ENCODE data around the gene SLC29A4. TPM values are rescaled to one million over a fixed set of nuclear protein-coding genes. Genes with fewer than 3 reads are reported as not detected.
"Not testable (repeated sequence)": the region's sequence is repeated elsewhere in the genome, so short reads cannot be mapped to it uniquely, and the experiment has no call there.

Gene SLC29A4
- 27.4 and 44.7 TPM in 2 replicates for total RNA-seq (2014; rRNA removed; shearing (Covaris generic))

- DNase-seq (ENCODE audit: low spot score), result peak; percentile 76
These were observed at the start of gene SLC29A4 for GRCh38 chr7:5282543-5283316. TSS of gene SLC29A4 (plus strand) at chr7:5282943. CDS start at chr7:5287817, 4,874 bp downstream.

DNA sequence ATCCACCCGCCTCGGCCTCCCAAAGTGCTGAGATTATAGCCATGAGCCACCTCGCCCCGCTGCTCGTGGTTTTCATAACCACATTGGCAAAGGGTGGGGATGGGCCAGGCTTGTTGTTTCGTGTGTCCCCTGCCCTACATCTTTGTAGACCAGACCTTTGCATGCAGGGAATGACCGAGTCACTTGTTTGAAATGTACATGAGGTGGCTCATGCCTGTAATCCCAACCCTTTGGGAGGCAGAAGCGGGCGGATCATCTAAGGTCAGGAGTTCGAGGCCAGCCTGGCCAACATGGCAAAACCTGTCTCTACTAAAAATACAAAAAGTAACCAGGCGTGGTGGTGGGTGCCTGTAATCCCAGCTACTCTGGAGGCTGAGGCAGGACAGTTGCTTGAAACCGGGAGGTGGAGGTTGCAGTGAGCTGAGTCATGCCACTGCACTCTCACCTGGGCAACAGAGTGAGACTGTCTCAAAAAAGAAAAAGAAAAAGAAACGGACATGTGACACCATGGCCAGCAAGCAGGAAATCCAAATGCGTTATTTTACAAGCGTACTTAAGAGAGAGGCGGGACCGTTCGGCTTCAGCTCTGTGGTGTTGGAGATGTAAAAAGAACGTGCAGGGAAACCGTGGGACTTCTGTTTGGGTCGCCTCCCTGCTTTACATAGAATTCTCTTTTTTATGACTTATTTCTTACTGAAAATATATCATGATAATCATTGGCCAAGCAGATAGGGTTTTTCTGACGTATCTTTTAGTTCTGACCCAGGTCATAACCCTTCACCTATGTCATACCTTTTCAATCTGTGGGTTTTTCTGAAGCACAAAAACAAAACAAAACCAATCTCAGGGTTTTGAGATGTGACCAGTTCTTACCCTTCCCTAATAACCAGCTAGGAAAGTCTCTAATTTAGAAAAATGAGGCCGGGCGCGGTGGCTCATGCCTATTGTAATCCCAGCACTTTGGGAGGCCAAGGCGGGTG, 47.6 kb upstream of the SLC29A4 start:
- peak; percentile 72 for DNase-seq (ENCODE audit: low spot score)

DNA sequence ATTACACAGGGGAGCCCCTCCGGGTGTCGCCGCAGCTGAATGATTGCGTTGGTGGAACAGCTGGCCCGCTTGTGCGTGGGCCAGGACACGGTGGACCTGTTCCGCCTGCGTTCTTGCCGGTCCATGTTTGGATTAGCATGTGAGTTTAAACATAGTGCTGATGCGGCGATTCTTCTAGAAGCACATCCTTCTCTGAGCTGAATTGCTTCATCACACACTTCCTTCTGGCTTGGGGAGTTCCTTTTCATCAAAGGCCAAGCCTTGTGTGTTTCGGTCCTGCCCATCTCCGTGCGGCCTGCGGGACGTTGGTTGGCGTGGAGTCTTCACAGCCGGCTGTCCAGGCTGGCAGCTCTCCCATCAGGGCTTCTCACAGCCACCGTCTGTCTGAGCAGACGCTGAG, 45.5 kb upstream of the SLC29A4 start:
- no peak for DNase-seq (ENCODE audit: low spot score)

GRCh38 chr7:5238500-5238899, 44.2 kb upstream of the SLC29A4 start:
- no peak for DNase-seq (ENCODE audit: low spot score)

DNA sequence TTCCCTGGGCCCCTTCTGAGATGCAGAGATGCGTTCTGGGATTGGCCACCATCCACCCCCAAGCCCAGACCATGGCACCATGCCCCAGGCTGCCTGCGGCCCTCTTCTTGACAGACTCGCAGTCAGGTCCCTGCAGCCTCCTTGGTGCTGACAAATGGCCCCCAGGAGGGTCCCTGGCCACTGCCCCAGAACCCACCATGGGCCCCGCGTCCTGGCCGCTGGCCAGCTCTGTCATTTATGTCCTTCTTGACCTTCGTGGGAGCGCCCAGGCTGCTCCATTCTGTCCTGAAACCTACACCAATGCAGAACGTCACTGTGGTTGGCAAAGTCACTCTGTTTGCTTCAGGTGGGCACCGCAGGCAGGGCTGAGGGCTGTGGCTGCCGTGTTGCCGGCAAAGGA, 39.5 kb upstream of the SLC29A4 start:
- DNase-seq (ENCODE audit: low spot score), result no peak

- DNase-seq (ENCODE audit: low spot score), result no peak
These were observed 34.4 kb upstream of the SLC29A4 start for GRCh38 chr7:5248201-5248885.

- not testable (repeated sequence) for DNase-seq (ENCODE audit: low spot score)
These were observed 32.0 kb upstream of the SLC29A4 start for GRCh38 chr7:5250787-5251186.

- DNase-seq (ENCODE audit: low spot score), result not testable (repeated sequence)
These were observed 29.2 kb upstream of the SLC29A4 start for GRCh38 chr7:5253529-5253928.

GRCh38 chr7:5254371-5254770, 28.4 kb upstream of the SLC29A4 start:
- not testable (repeated sequence) for DNase-seq (ENCODE audit: low spot score)

DNA sequence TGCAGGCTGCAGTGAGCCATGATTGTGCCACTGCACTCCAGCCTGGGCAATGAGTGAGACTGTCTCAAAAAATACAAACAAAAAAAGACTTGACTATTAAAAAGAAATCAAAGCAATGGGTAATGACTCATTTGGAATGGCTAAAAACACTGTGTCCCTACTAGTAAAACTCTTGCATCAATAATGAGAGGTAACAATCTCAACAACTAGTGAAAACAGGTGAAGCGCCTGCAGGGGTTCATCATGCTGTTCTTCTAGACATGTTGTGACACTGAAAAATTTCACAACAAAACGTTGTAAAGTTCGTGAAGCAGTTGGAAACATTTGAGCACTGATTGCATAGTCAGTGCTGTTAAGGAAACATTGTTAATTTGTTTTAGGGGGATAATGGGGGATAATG, 26.9 kb upstream of the SLC29A4 start:
- no peak for DNase-seq (ENCODE audit: low spot score)

GRCh38 chr7:5260530-5261068, 22.1 kb upstream of the SLC29A4 start:
- DNase-seq (ENCODE audit: low spot score), result not testable (repeated sequence)

DNA sequence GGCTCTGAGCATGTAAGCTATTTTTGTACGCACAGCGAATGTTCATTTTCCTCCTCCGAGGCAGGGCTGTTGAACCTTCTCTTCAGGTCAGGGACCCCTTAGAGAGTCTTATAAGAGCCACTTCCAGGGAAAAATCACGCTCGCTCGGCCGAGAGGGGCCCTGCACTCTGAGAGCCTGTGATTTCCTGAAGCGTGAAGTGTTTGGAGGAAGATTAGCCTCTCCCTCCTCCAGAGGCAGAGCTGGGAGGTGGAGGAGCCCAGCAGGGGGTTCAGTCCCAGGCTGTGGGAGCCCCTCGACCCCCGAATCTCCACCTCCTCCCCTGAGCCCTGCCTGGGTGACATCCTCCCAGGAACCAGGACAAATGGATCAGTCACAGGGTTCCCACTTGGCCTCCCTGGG, 19.7 kb upstream of the SLC29A4 start:
- DNase-seq (ENCODE audit: low spot score), result not testable (repeated sequence)

GRCh38 chr7:5265320-5266190, 17.2 kb upstream of the SLC29A4 start:
- no peak for DNase-seq (ENCODE audit: low spot score)

DNA sequence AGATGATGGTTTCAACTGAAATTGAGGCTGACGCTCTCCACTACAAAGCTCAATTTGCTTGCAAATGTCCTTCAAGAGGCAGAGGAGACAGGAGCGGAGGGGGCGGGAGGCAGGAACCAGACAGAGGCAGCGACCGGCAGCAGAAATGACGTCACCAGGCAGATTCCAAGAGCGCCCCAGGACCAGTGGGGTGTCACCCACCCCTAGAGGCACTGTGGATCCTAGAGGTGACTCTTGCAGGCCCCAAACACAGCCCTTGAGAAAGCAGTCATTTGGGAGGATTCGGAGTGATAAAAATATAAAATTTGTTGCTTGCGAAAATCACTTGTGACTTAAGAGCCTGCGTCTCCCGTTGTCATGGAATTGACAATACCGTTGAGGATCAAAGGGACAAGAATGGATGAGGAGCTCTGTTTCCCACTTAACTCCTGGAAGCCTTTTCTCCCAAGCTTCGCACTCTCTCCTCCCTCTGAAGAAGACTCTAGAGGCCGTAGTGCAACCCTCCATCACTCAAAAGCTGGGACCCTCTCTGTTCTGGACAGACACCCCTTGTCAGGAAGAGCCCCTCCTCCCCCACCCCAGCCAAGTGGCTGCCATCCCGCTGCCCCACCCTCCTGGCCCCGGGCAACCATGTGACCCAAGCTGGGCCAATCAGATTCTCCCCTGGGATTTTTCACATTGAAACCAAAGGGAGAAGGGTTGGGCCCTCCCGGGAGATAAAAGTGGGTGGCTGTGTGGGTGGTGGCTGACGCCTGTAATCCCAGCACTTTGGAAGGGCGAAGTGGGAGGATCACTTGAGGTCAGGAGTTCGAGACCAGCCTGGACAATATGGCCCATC, 16.3 kb upstream of the SLC29A4 start:
- no peak for DNase-seq (ENCODE audit: low spot score)

GRCh38 chr7:5267829-5268228, 14.9 kb upstream of the SLC29A4 start:
- DNase-seq (ENCODE audit: low spot score), result not testable (repeated sequence)

DNA sequence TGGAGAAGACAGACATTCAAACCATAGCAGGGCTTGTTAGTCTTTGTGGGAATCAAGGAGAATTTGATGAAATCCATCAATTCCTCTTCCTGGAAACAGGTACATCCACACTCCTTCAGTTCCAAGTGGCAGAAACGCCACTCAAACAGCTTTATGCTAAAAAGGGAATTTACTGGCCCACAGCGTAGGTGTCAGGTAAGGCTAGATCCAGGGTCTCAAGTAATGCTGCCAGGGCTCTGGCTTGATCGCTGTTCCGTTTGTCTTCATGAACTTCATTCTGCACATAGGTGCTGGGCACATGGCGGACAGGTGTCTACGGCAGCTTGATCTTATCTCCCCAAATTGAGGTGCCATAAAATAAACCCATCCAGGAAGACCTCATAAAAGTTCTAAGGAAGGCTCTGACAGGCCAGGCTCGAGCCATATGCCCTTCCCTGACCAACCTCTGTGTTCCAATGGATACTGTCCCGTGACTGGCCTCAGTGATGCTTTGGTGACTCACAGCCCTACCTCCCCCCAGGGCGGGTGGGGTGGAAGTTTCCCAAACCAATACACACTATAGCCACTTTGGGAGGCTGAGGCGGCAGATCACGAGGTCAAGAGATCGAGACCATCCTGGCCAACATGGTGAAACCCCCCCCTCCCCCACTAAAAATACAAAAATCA, 12.6 kb upstream of the SLC29A4 start:
- not testable (repeated sequence) for DNase-seq (ENCODE audit: low spot score)

DNA sequence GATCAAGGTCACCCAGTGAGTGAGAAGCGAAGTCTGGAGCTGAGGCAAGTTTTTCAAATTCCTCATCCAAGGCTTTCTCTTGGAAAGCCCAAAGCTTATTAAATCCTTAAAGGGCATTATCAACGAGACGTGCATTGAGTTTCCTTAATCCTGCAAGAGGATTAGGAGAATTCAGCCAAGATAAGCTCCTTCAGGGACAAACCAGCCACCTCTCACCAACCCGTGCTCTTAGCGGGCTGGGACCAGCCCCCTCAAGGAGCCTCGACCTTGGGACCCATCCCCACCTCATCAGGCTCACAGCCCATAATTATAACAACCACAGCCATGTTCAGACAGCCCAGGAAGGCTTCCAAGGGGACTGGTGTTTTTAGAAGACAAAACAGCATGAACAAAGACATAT, 12.0 kb upstream of the SLC29A4 start:
- DNase-seq (ENCODE audit: low spot score), result no peak

GRCh38 chr7:5273831-5274405, 8.8 kb upstream of the SLC29A4 start:
- DNase-seq (ENCODE audit: low spot score), result not testable (repeated sequence)

DNA sequence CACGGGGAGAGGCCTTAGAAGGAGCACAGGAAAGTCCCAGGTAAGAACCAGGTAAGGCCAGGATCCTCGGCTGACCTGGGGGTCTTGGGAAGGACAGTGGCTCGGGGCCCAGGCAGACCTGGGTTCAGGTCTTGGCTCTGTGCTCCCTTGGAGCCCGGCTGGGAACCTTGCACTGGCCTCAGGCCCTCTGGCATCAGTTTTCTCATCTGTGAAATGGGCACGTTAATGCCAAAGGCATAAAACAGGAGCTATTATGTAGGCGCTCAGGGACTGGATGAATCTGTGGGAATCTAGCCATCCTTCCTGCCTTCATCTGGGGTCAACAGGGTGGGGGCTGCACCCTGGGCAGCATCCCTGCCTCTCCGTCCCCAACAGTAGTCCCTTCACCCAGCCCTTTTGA, 8.3 kb upstream of the SLC29A4 start:
- no peak for DNase-seq (ENCODE audit: low spot score)
